OCI-LY3 (cell line): ENCODE results near the gene XKRX.

ENCODE experiments used
- H2AFZ ChIP-seq: fragments of 200-600, 300-600 bp; shearing (Covaris generic); 2 replicates; pipeline ENCODE4 v1.6.0; 2014; ENCODE audit warnings: antibody characterized with exemption, low read depth, low read length
- H3K27ac ChIP-seq: fragments of 200-600, 300-600 bp; sonication (generic); 2 replicates; pipeline ENCODE4 v1.5.1; 2014; ENCODE audit warnings: mild to moderate bottlenecking, low read length, moderate library complexity, mixed read lengths
- H3K27me3 ChIP-seq: fragments of 200-600, 300-600 bp; sonication (generic); 2 replicates; pipeline ENCODE4 v1.6.1; 2014; ENCODE audit warnings: low read depth, low read length, mixed read lengths
- H3K36me3 ChIP-seq: fragments of 200-600, 300-600 bp; sonication (generic); replicated peaks from 2 replicates; pipeline ENCODE3; 2014; ENCODE audit warnings: low read depth, low read length, mixed read lengths
- H3K4me1 ChIP-seq: fragments of 300-600, 200-600 bp; sonication (generic); 2 replicates; pipeline ENCODE4 v1.6.1; 2014; ENCODE audit warnings: low read length, mixed read lengths
- H3K4me2 ChIP-seq: fragments of 200-600, 300-600 bp; sonication (generic); 2 replicates; pipeline ENCODE4 v1.6.1; 2014; ENCODE audit warnings: low read length, mixed read lengths
- H3K4me3 ChIP-seq: fragments of 300-600, 200-600 bp; sonication (generic); 2 replicates; pipeline ENCODE4 v1.5.1; 2014; ENCODE audit warnings: antibody characterized with exemption, mild to moderate bottlenecking, low read length, moderate library complexity
- H3K79me2 ChIP-seq: fragments of 300-600, 200-600 bp; shearing (Covaris generic); 2 replicates; pipeline ENCODE4 v1.6.1; 2014; ENCODE audit warnings: mild to moderate bottlenecking, low read length, mixed read lengths
- H3K9ac ChIP-seq: fragments of 300-600, 200-600 bp; shearing (Covaris generic); 2 replicates; pipeline ENCODE4 v1.6.0; 2014; ENCODE audit warnings: mild to moderate bottlenecking, low read length, moderate library complexity
- H3K9me3 ChIP-seq: fragments of 200-600, 300-600 bp; shearing (Covaris generic); 2 replicates; pipeline ENCODE4 v1.6.1; 2014; ENCODE audit warnings: low read length, mixed read lengths; ENCODE audit not compliant: insufficient read depth
- H4K20me1 ChIP-seq: fragments of 200-600, 300-600 bp; sonication (generic); 2 replicates; pipeline ENCODE4 v1.6.1; 2016; ENCODE audit warnings: low read length, mixed read lengths; ENCODE audit not compliant: insufficient read depth
- EZH2phosphoT487 ChIP-seq: fragments of 200-600 bp; shearing (Covaris generic); IDR thresholded peaks from 2 replicates; pipeline ENCODE4 v1.6.1; 2018; ENCODE audit warnings: antibody characterized with exemption, mixed run types, low read depth
- TF ChIP-seq, protein P1 (sequence below): fragments of 200-600, 300-600 bp; sonication (generic); IDR thresholded peaks from 2 replicates; pipeline ENCODE4 v1.5.1; 2014; ENCODE audit warnings: antibody characterized with exemption, low read length, low read depth

The XKRX gene

DNA sequence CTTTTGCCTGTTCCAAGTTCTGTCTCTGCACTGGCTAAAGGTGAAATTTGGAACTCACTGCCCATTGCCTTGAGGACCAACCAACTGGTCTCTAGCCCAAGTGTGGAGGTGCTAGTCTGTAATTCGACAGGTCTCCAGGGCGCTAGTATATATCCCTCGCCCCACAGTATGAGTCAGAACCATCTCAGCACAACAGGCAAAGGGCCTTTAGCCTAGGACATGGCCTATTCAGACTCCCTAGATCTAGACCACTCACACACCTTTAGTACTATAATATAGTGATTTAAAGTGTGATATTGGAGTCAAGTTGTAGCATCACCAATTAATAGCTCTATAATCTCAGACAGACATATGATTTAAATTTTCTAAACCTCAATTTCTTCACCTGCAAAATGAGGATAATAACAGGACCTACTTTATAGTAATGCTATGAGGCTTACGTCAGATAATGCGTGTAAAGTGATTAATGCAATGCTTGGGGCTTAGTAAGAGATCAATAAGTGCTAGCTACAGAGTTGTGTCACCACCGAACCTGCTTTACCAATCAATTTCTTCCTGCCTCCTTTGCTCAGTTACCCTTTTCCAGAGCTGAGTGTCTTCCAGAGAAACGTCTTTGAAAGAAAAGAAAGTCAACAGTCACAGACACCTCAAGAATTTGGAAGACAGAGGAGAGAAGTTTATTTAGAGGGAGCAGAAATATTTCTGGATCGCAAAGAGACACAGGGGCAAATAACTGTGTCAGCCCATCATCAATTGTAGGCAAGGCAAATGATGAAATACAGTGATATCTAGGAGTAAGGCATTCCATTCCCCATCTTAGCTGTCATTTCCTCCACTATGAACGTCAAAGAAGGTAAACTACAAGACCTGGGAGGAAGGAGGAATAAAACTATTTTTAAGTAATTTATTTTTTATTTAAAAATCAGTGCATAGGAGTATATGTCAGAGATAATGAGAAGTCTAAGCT is 56.8 kb downstream of the XKRX start:
- Histone ChIP-seq H3K4me2 (no peak overlapping the region), H4K20me1 (no peaks in the 10 kb centered on the region), H3K36me3 (no peaks in the 10 kb centered on the region), H3K9ac (no peak overlapping the region), H2AFZ (no peak overlapping the region), H3K4me1 (no peaks in the 10 kb centered on the region), H3K79me2 (no peaks in the 10 kb centered on the region), H3K27ac (no peak overlapping the region), H3K9me3 (no peaks in the 10 kb centered on the region), H3K27me3 (no peaks in the 10 kb centered on the region), H3K4me3 (no peak overlapping the region)
- no peak for TF ChIP-seq EZH2phosphoT487
- TF ChIP-seq, protein P1, sequence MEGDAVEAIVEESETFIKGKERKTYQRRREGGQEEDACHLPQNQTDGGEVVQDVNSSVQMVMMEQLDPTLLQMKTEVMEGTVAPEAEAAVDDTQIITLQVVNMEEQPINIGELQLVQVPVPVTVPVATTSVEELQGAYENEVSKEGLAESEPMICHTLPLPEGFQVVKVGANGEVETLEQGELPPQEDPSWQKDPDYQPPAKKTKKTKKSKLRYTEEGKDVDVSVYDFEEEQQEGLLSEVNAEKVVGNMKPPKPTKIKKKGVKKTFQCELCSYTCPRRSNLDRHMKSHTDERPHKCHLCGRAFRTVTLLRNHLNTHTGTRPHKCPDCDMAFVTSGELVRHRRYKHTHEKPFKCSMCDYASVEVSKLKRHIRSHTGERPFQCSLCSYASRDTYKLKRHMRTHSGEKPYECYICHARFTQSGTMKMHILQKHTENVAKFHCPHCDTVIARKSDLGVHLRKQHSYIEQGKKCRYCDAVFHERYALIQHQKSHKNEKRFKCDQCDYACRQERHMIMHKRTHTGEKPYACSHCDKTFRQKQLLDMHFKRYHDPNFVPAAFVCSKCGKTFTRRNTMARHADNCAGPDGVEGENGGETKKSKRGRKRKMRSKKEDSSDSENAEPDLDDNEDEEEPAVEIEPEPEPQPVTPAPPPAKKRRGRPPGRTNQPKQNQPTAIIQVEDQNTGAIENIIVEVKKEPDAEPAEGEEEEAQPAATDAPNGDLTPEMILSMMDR = no peak

DNA sequence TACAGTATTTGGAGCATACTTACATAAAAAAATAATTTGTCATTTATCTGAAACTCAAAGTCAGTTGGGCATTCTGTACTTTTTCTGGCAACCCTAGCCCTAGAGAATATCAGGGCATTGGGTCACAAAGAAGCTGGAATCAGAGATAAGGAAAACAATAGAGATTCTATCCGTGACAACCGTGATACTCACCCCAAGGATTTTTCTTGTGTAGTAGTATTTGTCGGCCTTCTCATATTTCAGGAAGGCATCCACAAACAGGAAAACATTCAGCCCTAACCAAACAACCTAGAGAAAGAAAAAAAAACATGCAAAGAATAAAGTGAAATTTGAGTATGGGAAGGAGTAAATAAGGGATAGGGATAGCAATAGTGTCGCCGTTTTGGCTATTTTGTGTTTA is 58.2 kb downstream of the XKRX start:
- Histone ChIP-seq H3K4me1 (no peaks in the 10 kb centered on the region), H3K27me3 (no peaks in the 10 kb centered on the region), H4K20me1 (no peaks in the 10 kb centered on the region), H3K36me3 (no peaks in the 10 kb centered on the region), H3K4me2 (no peak overlapping the region), H3K27ac (no peak overlapping the region), H3K4me3 (no peak overlapping the region), H3K9me3 (no peaks in the 10 kb centered on the region), H3K9ac (no peak overlapping the region), H2AFZ (no peak overlapping the region), H3K79me2 (no peaks in the 10 kb centered on the region)
- no peak for TF ChIP-seq EZH2phosphoT487
- TF ChIP-seq, protein P1 = no peak

GRCh38 chrX:100868273-100868672 is 60.4 kb downstream of the XKRX start:
- H3K4me2 ChIP-seq = no peak overlapping the region
- no peaks in the 10 kb centered on the region for H3K79me2 ChIP-seq
- no peaks in the 10 kb centered on the region for H3K27me3 ChIP-seq
- H3K9me3 ChIP-seq = no peaks in the 10 kb centered on the region
- no peaks in the 10 kb centered on the region for H3K4me1 ChIP-seq
- H3K36me3 ChIP-seq = no peaks in the 10 kb centered on the region
- no peaks in the 10 kb centered on the region for H4K20me1 ChIP-seq
- H3K9ac ChIP-seq = no peak overlapping the region
- no peak overlapping the region for H3K4me3 ChIP-seq
- TF ChIP-seq EZH2phosphoT487 = no peak
- TF ChIP-seq, protein P1 = no peak
- H2AFZ ChIP-seq = no peak overlapping the region
- H3K27ac ChIP-seq = no peak overlapping the region

- Histone ChIP-seq H3K9me3 (no peaks in the 10 kb centered on the region), H3K27me3 (no peaks in the 10 kb centered on the region), H3K4me3 (no peak overlapping the region), H3K4me1 (no peaks in the 10 kb centered on the region), H2AFZ (no peak overlapping the region), H3K79me2 (no peaks in the 10 kb centered on the region), H4K20me1 (no peaks in the 10 kb centered on the region), H3K27ac (no peak overlapping the region), H3K4me2 (no peak overlapping the region), H3K36me3 (no peaks in the 10 kb centered on the region), H3K9ac (no peak overlapping the region)
- TF ChIP-seq EZH2phosphoT487 = no peak
- TF ChIP-seq, protein P1 = no peak
Measured at GRCh38 chrX:100864657-100865391, 63.9 kb downstream of the XKRX start.
